HepG2 (cell line): ENCODE results near the gene NPBWR2. TPM values are rescaled to one million over a fixed set of nuclear protein-coding genes. Genes with fewer than 3 reads are reported as not detected.

Experiments used
- AKNA ChIP-seq: sonication (generic); formaldehyde crosslinking; IDR thresholded peaks from 2 replicates; pipeline ENCODE4 v1.4.0; 2020; ENCODE audit warnings: missing genetic modification reagents, borderline replicate concordance
- ARID5B ChIP-seq: IDR thresholded peaks from 2 replicates; pipeline ENCODE4 v1.4.0; 2020; ENCODE audit warnings: mild to moderate bottlenecking, missing genetic modification reagents
- ASH2L ChIP-seq: fragments of 300-600, 200-600 bp; sonication (generic); IDR thresholded peaks from 2 replicates; pipeline ENCODE4 v1.7.0; 2017; ENCODE audit warnings: low read depth, mild to moderate bottlenecking, moderate library complexity, mixed read lengths, low read length; ENCODE audit not compliant: insufficient read length
- ATF2 ChIP-seq: sonication (generic); formaldehyde crosslinking; IDR thresholded peaks from 2 replicates; pipeline ENCODE4 v1.4.0; 2020; ENCODE audit warnings: missing genetic modification reagents
- FOXM1 ChIP-seq: sonication (generic); formaldehyde crosslinking; IDR thresholded peaks from 2 replicates; pipeline ENCODE4 v1.5.0; 2020; ENCODE audit warnings: missing genetic modification reagents
- GMEB1 ChIP-seq: sonication (generic); formaldehyde crosslinking; IDR thresholded peaks from 2 replicates; pipeline ENCODE4 v1.5.1; 2020; ENCODE audit warnings: missing genetic modification reagents, mild to moderate bottlenecking, borderline replicate concordance
- KAT7 ChIP-seq: IDR thresholded peaks from 2 replicates; pipeline ENCODE4 v1.6.1; 2018; ENCODE audit warnings: borderline replicate concordance, missing compliant biosample characterization
- NR3C1 ChIP-seq: sonication (generic); formaldehyde crosslinking; IDR thresholded peaks from 2 replicates; pipeline ENCODE4 v1.4.0; 2020; ENCODE audit warnings: missing genetic modification reagents
- POGZ ChIP-seq: sonication (generic); formaldehyde crosslinking; IDR thresholded peaks from 2 replicates; pipeline ENCODE4 v1.4.0; 2020; ENCODE audit warnings: mild to moderate bottlenecking, missing genetic modification reagents
- PREB ChIP-seq: sonication (generic); formaldehyde crosslinking; IDR thresholded peaks from 2 replicates; pipeline ENCODE4 v1.4.0; 2020; ENCODE audit warnings: missing genetic modification reagents
- TMF1 ChIP-seq: sonication (generic); formaldehyde crosslinking; IDR thresholded peaks from 2 replicates; pipeline ENCODE4 v1.8.1; 2022; ENCODE audit warnings: low read depth, missing genetic modification reagents
- ZNF354B ChIP-seq: sonication (generic); formaldehyde crosslinking; IDR thresholded peaks from 2 replicates; pipeline ENCODE4 v1.8.0; 2022; ENCODE audit warnings: mild to moderate bottlenecking, missing genetic modification reagents
- ZNF703 ChIP-seq: sonication (generic); formaldehyde crosslinking; IDR thresholded peaks from 2 replicates; pipeline ENCODE4 v1.5.1; 2020; ENCODE audit warnings: missing genetic modification reagents, mild to moderate bottlenecking, moderate library complexity, borderline replicate concordance
- ZNF788 ChIP-seq: sonication (generic); formaldehyde crosslinking; IDR thresholded peaks from 2 replicates; pipeline ENCODE4 v1.5.0; 2020; ENCODE audit warnings: mild to moderate bottlenecking, missing genetic modification reagents, borderline replicate concordance
- polyA plus RNA-seq, 8 experiments: library from polyadenylated mRNA; depleted of rRNA in 3 of 8; stranded (reverse) in 7 of 8; unstranded in 1 of 8; fragments of >200 nt; fragmentation: Illumina TruSeq in 4 of 8; extraction: Trizol in 4 of 8; gene quantifications; 2 replicates each; pipeline versions ENCODE4 v1.2.1 to v1.2.3, GENCODE V29; 2011 to 2016; ENCODE audit warnings: low read depth in 4 of 8, missing spikeins in 1 of 8, mixed read lengths in 1 of 8; ENCODE audit not compliant: insufficient read depth in 1 of 8
- total RNA-seq, 5 experiments: library from RNA; depleted of rRNA; stranded (reverse); fragments of >200 nt; fragmentation: Illumina TruSeq; extraction: Trizol; gene quantifications; 2 replicates each; pipeline ENCODE4 v1.2.3, GENCODE V29; 2016; ENCODE audit warnings: low read depth in 1 of 5

Gene NPBWR2
- total and polyA plus RNA-seq, 2 of the 13 experiments (the other 11 are each of a cell fraction or from before 2014, with no cell fraction given): not detected

- TF ChIP-seq PREB (no peak), AKNA (CRISPR knock-in tag) (no peak), KAT7 (no peak), ATF2 (CRISPR knock-in tag) (no peak), ZNF788 (CRISPR knock-in tag) (0 out of 2 replicates have a peak, but pooled peaks have one; percentile 14), ZNF354B (no peak), POGZ (CRISPR knock-in tag) (no peak), NR3C1 (CRISPR knock-in tag) (0 out of 2 replicates have a peak, but pooled peaks have one; percentile 16), GMEB1 (no peak), ZNF703 (CRISPR knock-in tag) (no peak), TMF1 (CRISPR knock-in tag) (no peak), ARID5B (CRISPR knock-in tag) (peak; percentile 73), ASH2L (no peak), FOXM1 (CRISPR knock-in tag) (no peak)
These were observed 25.1 kb downstream of the NPBWR2 start (continued) for GRCh38 chr20:64082126-64082731.
